ENCODE measurements around the gene CPHXL.

CPHXL gene

DNA sequence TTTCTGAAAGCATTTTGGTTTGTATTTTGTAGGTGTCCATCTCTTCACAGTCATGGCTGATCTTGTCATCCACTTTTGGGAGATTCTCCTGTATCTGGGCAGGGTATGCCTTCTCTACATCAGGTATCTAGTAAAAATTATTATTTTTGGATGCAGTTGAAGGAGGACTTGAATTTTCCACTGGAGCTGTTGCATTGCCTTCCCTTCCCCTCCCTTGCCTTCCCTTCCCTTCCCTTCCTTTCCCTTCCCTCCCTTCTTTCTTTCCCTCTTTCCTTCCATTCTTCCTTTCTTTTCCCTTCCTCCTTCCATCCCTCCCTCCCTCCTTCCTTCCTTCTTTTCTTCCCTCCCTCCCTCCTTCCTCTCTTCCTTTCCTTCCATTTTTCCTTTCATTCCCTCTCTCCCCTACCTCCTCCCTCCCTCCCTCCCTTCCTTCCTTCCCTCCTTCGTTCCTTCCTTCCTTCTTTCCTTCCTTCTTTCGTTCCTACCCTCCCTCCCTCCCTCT, 33.8 kb upstream of the CPHXL start:
- DNase-seq (ENCODE audit: low spot score): no peak
- TF ChIP-seq, protein P1, sequence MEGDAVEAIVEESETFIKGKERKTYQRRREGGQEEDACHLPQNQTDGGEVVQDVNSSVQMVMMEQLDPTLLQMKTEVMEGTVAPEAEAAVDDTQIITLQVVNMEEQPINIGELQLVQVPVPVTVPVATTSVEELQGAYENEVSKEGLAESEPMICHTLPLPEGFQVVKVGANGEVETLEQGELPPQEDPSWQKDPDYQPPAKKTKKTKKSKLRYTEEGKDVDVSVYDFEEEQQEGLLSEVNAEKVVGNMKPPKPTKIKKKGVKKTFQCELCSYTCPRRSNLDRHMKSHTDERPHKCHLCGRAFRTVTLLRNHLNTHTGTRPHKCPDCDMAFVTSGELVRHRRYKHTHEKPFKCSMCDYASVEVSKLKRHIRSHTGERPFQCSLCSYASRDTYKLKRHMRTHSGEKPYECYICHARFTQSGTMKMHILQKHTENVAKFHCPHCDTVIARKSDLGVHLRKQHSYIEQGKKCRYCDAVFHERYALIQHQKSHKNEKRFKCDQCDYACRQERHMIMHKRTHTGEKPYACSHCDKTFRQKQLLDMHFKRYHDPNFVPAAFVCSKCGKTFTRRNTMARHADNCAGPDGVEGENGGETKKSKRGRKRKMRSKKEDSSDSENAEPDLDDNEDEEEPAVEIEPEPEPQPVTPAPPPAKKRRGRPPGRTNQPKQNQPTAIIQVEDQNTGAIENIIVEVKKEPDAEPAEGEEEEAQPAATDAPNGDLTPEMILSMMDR (IDR thresholded peaks at IDR 0.05; ENCODE audit: extremely low read depth, missing control alignments): no peak

DNA sequence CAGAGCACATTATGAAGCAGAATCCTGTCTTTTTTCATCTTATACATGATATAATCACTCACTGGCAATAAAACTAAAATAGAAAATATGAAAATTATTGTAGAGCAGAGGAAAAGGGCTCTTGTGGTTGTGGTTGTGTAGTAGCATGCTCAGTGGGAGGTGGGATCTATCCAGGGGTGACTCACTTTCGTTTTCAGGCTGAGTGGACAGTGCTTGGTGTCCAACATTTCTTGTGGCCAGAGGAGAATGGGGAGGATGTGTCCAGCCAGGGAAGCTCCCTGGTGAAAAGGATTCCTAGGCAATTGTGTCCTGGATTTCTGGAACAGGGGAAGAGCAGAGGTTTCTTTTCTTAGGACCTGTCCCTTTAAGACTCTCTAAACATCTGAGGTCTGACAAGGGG, 31.9 kb upstream of the CPHXL start:
- TF ChIP-seq, protein P1 (IDR thresholded peaks at IDR 0.05; ENCODE audit: extremely low read depth, missing control alignments): no peak
- DNase-seq (ENCODE audit: low spot score): peak; percentile 10

DNA sequence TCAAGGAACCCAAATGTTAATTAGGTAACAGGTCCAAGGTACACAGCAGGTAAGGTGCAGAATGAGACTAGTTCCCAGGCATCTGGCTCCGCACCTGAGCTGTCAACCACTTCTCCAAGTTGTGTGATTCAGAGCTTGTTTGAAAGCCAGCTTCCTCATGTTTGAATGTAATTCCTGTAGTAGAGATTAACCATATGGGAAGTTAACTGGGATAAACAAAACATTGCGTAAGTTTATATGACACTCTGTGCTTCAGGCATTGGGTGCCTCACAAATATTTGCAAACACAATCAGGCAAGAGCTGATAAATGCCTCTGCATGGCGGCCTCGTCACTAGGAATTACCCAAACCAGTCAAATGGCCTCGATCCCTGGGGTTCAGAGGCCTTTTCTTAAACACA, 27.9 kb upstream of the CPHXL start:
- TF ChIP-seq, protein P1 (IDR thresholded peaks at IDR 0.05; ENCODE audit: extremely low read depth, missing control alignments): no peak

DNA sequence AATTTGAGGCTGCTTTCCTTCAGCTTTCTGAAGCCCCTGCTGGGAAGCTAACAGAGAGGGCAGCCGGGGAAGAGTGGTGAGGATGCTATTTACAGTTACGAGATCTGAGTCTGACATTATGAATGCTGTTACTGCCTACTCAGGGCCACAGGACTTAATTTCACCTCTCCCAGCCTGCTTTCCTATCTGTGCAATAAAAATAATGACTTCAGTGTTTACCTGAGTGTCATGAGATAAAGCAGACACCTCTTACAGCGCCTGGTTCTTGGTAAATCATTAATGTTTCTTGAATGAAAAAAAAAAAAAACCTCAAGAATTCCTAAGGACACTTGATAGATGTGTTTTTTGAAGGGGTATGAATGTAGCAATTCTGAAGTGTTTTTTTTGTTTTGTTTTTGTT, 24.2 kb upstream of the CPHXL start:
- TF ChIP-seq, protein P1 (IDR thresholded peaks at IDR 0.05; ENCODE audit: extremely low read depth, missing control alignments): no peak
- no peak for DNase-seq (ENCODE audit: low spot score)

More for the DNA sequence above, 27.9 kb upstream of the CPHXL start:
- no peak for DNase-seq (ENCODE audit: low spot score)

DNA sequence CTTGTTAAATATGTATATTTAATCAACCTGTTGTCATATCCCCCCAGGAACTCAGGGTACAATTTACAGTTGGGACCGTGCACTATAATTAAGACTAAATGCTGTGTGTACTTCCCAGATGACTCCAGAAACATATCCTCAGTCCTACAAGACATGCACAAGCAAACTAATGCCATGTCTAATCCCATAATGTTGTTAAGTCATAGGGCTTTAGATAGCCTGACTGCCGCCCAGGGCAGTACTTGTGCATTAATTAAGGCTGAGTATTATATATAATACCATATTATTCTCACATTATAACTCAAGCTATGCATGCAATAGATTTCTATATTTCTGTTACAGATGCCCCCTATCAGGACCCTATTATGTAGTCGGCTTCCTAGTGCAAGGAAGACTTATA, 20.1 kb upstream of the CPHXL start:
- TF ChIP-seq, protein P1 (IDR thresholded peaks at IDR 0.05; ENCODE audit: extremely low read depth, missing control alignments): no peak
- DNase-seq (ENCODE audit: low spot score): no peak

DNA sequence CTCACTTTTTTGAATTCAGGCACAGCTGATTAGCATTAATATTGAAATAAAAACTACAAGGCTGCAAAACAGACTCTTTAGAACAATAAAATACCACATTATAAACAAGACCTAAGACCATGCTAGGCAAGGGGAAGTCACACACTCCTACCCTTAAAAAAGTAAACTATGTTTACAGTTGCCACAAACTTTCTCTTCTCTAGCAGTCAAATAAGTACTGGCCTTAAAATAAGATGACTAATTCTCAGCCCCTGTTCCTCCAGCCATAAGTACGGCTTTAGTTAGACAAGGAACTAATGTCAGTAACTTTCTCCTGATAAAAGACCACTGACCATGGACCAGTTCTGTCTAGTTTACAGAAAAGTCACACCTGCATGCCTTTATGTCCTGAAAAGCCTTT, 19.5 kb upstream of the CPHXL start:
- TF ChIP-seq, protein P1 (IDR thresholded peaks at IDR 0.05; ENCODE audit: extremely low read depth, missing control alignments): no peak

DNA sequence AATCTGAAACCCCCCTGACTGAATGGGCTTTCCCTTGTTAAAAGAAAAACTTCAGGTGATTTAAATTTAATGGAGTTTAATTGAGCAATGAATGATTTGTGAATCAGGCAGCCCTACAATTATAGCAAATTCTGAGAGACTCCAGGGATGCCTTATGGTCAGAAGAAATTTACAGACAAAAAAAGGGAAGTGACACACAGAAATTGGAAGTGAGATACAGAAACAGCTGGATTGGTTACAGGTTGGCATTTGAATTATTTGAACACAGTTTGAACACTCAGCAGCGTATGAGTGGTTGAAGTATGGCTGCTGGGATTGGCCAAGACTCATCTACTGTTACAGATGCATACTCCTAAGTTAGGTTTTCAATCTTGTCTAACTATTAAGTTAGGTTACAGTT, 19.0 kb upstream of the CPHXL start:
- TF ChIP-seq, protein P1 (IDR thresholded peaks at IDR 0.05; ENCODE audit: extremely low read depth, missing control alignments): no peak
- DNase-seq (ENCODE audit: low spot score): no peak

More for the DNA sequence above, 19.5 kb upstream of the CPHXL start:
- no peak for DNase-seq (ENCODE audit: low spot score)
